Stomach smooth muscle (tissue), 2 donors: ENCODE results near the gene ABCC2.
"Not testable (repeated sequence)": the region's sequence is repeated elsewhere in the genome, so short reads cannot be mapped to it uniquely, and the experiment has no call there.

Experiments used
- H3K27ac ChIP-seq: one replicate; pipeline ENCODE4 v1.7.0; 2013; ENCODE audit warnings: mild to moderate bottlenecking, low read length, inconsistent platforms
- H3K27me3 ChIP-seq, 2 donors: one replicate each; pipeline ENCODE4 v1.7.0; 2013; ENCODE audit warnings: low read length in 2 of 2; ENCODE audit not compliant: insufficient read depth in 2 of 2, control insufficient read depth in 1 of 2
- H3K36me3 ChIP-seq, 2 donors: one replicate each; pipeline ENCODE4 v1.7.0; 2013; ENCODE audit warnings: low read length in 2 of 2; ENCODE audit not compliant: control insufficient read depth in 2 of 2, insufficient read depth in 2 of 2
- H3K4me1 ChIP-seq: one replicate; pipeline ENCODE4 v1.7.0; 2013; ENCODE audit warnings: low read length; ENCODE audit not compliant: control insufficient read depth, insufficient read depth
- H3K4me3 ChIP-seq, 2 donors: one replicate each; pipeline ENCODE4 v1.7.0; 2013; ENCODE audit warnings: low read length in 2 of 2
- H3K9ac ChIP-seq, 2 donors: one replicate each; pipeline ENCODE4 v1.7.0; 2013; ENCODE audit warnings: low read length in 2 of 2, mild to moderate bottlenecking in 1 of 2
- H3K9me3 ChIP-seq, 2 donors: one replicate each; pipeline ENCODE4 v1.7.0; 2013; ENCODE audit warnings: low read length in 2 of 2; ENCODE audit not compliant: control insufficient read depth in 2 of 2
- donor health status: healthy.
- donor health status: Pancreatic carcinoma.

Gene ABCC2

GRCh38 chr10:99836711-99837110 lies 54.3 kb downstream of the ABCC2 start:
- Histone ChIP-seq H3K4me3 (no peak overlapping the region), H3K9me3 (no peaks in the 10 kb centered on the region), H3K9ac (no peak overlapping the region), H3K4me1 (no peaks in the 10 kb centered on the region), H3K36me3 (no peaks in the 10 kb centered on the region), H3K27ac (no peak overlapping the region), H3K27me3 (no peaks in the 10 kb centered on the region)

- not testable (repeated sequence) for H3K4me1 ChIP-seq, H3K9ac ChIP-seq, H3K27ac ChIP-seq, H3K4me3 ChIP-seq, H3K9me3 ChIP-seq, H3K27me3 ChIP-seq, H3K36me3 ChIP-seq
These were observed 58.4 kb downstream of the ABCC2 start for GRCh38 chr10:99840859-99841258.

GRCh38 chr10:99841746-99842145 lies 59.3 kb downstream of the ABCC2 start:
- H3K36me3 ChIP-seq: no peaks in the 10 kb centered on the region
- H3K4me1 ChIP-seq: peaks cover 8% of the 10 kb centered on the region
- no peaks in the 10 kb centered on the region for H3K9me3 ChIP-seq
- H3K27ac ChIP-seq: no peak overlapping the region
- H3K9ac ChIP-seq: no peak overlapping the region
- no peaks in the 10 kb centered on the region for H3K27me3 ChIP-seq
- H3K4me3 ChIP-seq: no peak overlapping the region

- Histone ChIP-seq H3K27ac (no peak overlapping the region), H3K27me3 (no peaks in the 10 kb centered on the region), H3K4me1 (peaks cover 8% of the 10 kb centered on the region), H3K9me3 (no peaks in the 10 kb centered on the region), H3K36me3 (no peaks in the 10 kb centered on the region), H3K4me3 (no peak overlapping the region), H3K9ac (no peak overlapping the region)
These were observed 60.9 kb downstream of the ABCC2 start for GRCh38 chr10:99843310-99843709.

- Histone ChIP-seq H3K4me3 (no peak overlapping the region), H3K4me1 (peaks cover 8% of the 10 kb centered on the region), H3K9me3 (no peaks in the 10 kb centered on the region), H3K36me3 (no peaks in the 10 kb centered on the region), H3K27me3 (no peaks in the 10 kb centered on the region), H3K9ac (no peak overlapping the region), H3K27ac (no peak overlapping the region)
These were observed 62.1 kb downstream of the ABCC2 start for GRCh38 chr10:99844433-99844955.

GRCh38 chr10:99845837-99846382 lies 63.5 kb downstream of the ABCC2 start:
- Histone ChIP-seq H3K27me3 (no peaks in the 10 kb centered on the region), H3K4me3 (peak overlapping the region; percentile 48 to 75), H3K4me1 (peaks cover 8% of the 10 kb centered on the region), H3K27ac (peak overlapping the region; percentile 41), H3K9me3 (no peaks in the 10 kb centered on the region), H3K9ac (peak overlapping the region; percentile 7 to 69), H3K36me3 (no peaks in the 10 kb centered on the region)

- Histone ChIP-seq H3K27me3 (no peaks in the 10 kb centered on the region), H3K4me1 (peaks cover 8% of the 10 kb centered on the region), H3K9me3 (no peaks in the 10 kb centered on the region), H3K4me3 (no peak overlapping the region), H3K36me3 (no peaks in the 10 kb centered on the region), H3K9ac (no peak overlapping the region), H3K27ac (no peak overlapping the region)
These were observed 66.6 kb downstream of the ABCC2 start for GRCh38 chr10:99849057-99849456.

GRCh38 chr10:99849536-99849935 lies 67.1 kb downstream of the ABCC2 start:
- Histone ChIP-seq H3K27me3 (no peaks in the 10 kb centered on the region), H3K9ac (no peak overlapping the region), H3K4me3 (no peak overlapping the region), H3K27ac (no peak overlapping the region), H3K4me1 (peaks cover 8% of the 10 kb centered on the region), H3K9me3 (no peaks in the 10 kb centered on the region), H3K36me3 (no peaks in the 10 kb centered on the region)

GRCh38 chr10:99850021-99850766 lies 67.8 kb downstream of the ABCC2 start:
- Histone ChIP-seq H3K27ac (no peak overlapping the region), H3K9me3 (no peaks in the 10 kb centered on the region), H3K36me3 (no peaks in the 10 kb centered on the region), H3K4me3 (no peak overlapping the region), H3K9ac (no peak overlapping the region), H3K4me1 (peaks cover 8% of the 10 kb centered on the region), H3K27me3 (no peaks in the 10 kb centered on the region)

GRCh38 chr10:99850767-99851340 lies 68.4 kb downstream of the ABCC2 start:
- H3K4me3 ChIP-seq: no peak overlapping the region
- H3K9ac ChIP-seq: no peak overlapping the region
- H3K9me3 ChIP-seq: no peaks in the 10 kb centered on the region
- H3K27me3 ChIP-seq: no peaks in the 10 kb centered on the region
- H3K36me3 ChIP-seq: no peaks in the 10 kb centered on the region
- peaks cover 6% of the 10 kb centered on the region for H3K4me1 ChIP-seq
- H3K27ac ChIP-seq: no peak overlapping the region

- Histone ChIP-seq H3K27ac (no peak overlapping the region), H3K36me3 (no peaks in the 10 kb centered on the region), H3K4me1 (no peaks in the 10 kb centered on the region), H3K9me3 (no peaks in the 10 kb centered on the region), H3K4me3 (no peak overlapping the region), H3K27me3 (no peaks in the 10 kb centered on the region), H3K9ac (no peak overlapping the region)
These were observed 69.4 kb downstream of the ABCC2 start for GRCh38 chr10:99851825-99852224.
